Fibroblast of the conjunctiva (primary cell): Measurements from ENCODE around the gene ADAMTS2.

Experiments used
- DNase-seq: peaks from one replicate; pipeline ENCODE4 v3.0.0-alpha.2; 2010; ENCODE audit warnings: low read depth

Gene ADAMTS2

GRCh38 chr5:179124853-179125788 is 220.1 kb downstream of the ADAMTS2 start:
- no peak for DNase-seq

GRCh38 chr5:179124273-179124852 is 220.9 kb downstream of the ADAMTS2 start:
- DNase-seq, result no peak

- DNase-seq, result no peak
Observed at GRCh38 chr5:179123491-179124272, 221.6 kb downstream of the ADAMTS2 start.

- no peak for DNase-seq
Observed at GRCh38 chr5:179123109-179123426, 222.2 kb downstream of the ADAMTS2 start.

- DNase-seq, result no peak
Observed at GRCh38 chr5:179122411-179123108, 222.7 kb downstream of the ADAMTS2 start.

- no peak for DNase-seq
Observed at GRCh38 chr5:179121667-179122111, 223.6 kb downstream of the ADAMTS2 start.

- DNase-seq, result no peak
Observed at GRCh38 chr5:179120951-179121666, 224.2 kb downstream of the ADAMTS2 start.

- DNase-seq, result no peak
Observed at GRCh38 chr5:179120421-179120861, 224.8 kb downstream of the ADAMTS2 start.

- DNase-seq, result no peak
Observed at GRCh38 chr5:179119415-179120170, 225.7 kb downstream of the ADAMTS2 start.

GRCh38 chr5:179118756-179119414 is 226.4 kb downstream of the ADAMTS2 start:
- no peak for DNase-seq

GRCh38 chr5:179118338-179118737 is 226.9 kb downstream of the ADAMTS2 start:
- no peak for DNase-seq

- DNase-seq, result no peak
Observed at GRCh38 chr5:179115845-179116524, 229.3 kb downstream of the ADAMTS2 start.

GRCh38 chr5:179115307-179115706 is 230.0 kb downstream of the ADAMTS2 start:
- DNase-seq, result no peak

- no peak for DNase-seq
Observed at GRCh38 chr5:179114756-179115155, 230.5 kb downstream of the ADAMTS2 start.

GRCh38 chr5:179113945-179114641 is 231.2 kb downstream of the ADAMTS2 start:
- DNase-seq, result no peak

GRCh38 chr5:179113143-179113530 is 232.1 kb downstream of the ADAMTS2 start:
- no peak for DNase-seq

- DNase-seq, result no peak
Observed at GRCh38 chr5:179112469-179113142, 232.7 kb downstream of the ADAMTS2 start.
